Fibroblast of lung (primary cell): ENCODE data around the gene GSE1.

Experiments
- EZH2 ChIP-seq: IDR thresholded peaks from 2 replicates; pipeline ENCODE4 v1.5.1; 2012; ENCODE audit warnings: low read length, control low read depth, mild to moderate bottlenecking; ENCODE audit errors: missing control alignments
- TF ChIP-seq, protein P1 (sequence below), 2 donors: IDR thresholded peaks in 1 of 2; conservative IDR thresholded peaks in 1 of 2; 1 replicate in 1 of 2; 2 replicates in 1 of 2; pipeline ENCODE4 v1.5.1; 2011 to 2012; ENCODE audit warnings: low read length in 2 of 2, control low read depth in 1 of 2, inconsistent platforms in 1 of 2, low read depth in 1 of 2, mild to moderate bottlenecking in 1 of 2

DNA sequence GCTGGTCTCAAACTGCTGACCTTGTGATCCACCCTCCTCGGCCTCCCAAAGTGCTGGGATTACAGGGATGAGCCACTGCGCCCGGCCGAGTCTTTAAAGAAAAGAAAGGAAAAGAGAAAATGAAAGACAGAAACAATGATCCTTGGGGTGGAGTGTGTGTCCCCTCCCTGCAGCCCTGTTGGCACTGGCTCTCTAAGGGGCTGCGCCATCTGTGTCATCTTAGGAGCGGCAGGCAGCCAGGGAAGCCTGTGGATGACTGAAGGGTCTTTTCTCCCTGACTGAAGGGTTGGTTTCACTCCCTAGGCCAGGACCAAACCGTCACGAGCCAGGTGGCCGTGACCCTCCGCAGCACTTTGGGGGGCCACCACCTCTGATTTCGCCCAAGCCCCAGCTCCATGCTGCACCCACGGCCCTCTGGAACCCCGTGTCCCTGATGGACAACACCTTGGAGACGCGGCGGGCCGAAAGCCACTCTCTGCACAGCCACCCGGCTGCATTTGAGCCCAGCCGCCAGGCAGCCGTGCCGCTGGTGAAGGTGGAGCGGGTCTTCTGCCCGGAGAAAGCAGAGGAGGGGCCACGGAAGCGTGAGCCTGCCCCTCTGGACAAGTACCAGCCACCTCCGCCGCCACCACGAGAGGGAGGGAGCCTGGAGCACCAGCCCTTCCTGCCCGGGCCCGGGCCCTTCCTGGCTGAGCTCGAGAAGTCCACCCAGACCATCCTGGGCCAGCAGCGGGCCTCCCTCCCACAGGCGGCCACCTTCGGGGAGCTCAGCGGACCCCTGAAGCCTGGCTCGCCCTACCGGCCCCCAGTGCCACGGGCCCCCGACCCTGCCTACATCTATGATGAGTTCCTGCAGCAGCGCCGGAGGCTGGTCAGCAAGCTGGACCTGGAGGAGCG is 48.0 kb downstream of the GSE1 start:
- TF ChIP-seq, protein P1, sequence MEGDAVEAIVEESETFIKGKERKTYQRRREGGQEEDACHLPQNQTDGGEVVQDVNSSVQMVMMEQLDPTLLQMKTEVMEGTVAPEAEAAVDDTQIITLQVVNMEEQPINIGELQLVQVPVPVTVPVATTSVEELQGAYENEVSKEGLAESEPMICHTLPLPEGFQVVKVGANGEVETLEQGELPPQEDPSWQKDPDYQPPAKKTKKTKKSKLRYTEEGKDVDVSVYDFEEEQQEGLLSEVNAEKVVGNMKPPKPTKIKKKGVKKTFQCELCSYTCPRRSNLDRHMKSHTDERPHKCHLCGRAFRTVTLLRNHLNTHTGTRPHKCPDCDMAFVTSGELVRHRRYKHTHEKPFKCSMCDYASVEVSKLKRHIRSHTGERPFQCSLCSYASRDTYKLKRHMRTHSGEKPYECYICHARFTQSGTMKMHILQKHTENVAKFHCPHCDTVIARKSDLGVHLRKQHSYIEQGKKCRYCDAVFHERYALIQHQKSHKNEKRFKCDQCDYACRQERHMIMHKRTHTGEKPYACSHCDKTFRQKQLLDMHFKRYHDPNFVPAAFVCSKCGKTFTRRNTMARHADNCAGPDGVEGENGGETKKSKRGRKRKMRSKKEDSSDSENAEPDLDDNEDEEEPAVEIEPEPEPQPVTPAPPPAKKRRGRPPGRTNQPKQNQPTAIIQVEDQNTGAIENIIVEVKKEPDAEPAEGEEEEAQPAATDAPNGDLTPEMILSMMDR (conservative IDR thresholded peaks at IDR 0.05 in 1 of 2, IDR thresholded peaks at IDR 0.05 in 1 of 2; ENCODE audit: low read depth in 1 of 2, low read length in 2 of 2) = no peak
- TF ChIP-seq EZH2 = no peak
